GM19455 (cell line): ENCODE results near the gene NBPF20.
"Not testable (repeated sequence)": the region's sequence is repeated elsewhere in the genome, so short reads cannot be mapped to it uniquely, and the experiment has no call there.

Source experiments
- ATAC-seq: cut with Tn5 transposase; IDR thresholded peaks from one replicate; pipeline ENCODE4 v1.9.1; 2021; ENCODE audit not compliant: unreplicated experiment

Gene NBPF20

DNA sequence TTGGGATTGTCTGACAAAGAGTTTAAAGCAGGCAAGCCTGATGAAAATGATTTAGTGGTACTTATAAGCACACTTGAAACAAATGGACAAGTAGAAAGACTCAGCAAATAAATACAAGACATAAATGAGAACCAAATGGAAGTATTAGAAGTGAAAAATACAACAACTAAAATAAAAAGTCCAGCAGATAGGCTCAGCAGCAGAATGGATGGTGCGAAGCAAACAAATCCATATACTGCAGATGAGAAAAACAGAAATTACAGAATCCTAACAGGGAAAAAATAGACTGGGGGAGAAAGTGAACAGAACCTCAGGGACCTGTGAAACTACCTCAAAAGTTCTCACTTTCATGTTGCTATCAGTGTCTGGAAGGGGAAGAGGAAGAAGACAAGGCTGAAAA is 3.9 kb upstream of the NBPF20 start:
- ATAC-seq, result not testable (repeated sequence)

DNA sequence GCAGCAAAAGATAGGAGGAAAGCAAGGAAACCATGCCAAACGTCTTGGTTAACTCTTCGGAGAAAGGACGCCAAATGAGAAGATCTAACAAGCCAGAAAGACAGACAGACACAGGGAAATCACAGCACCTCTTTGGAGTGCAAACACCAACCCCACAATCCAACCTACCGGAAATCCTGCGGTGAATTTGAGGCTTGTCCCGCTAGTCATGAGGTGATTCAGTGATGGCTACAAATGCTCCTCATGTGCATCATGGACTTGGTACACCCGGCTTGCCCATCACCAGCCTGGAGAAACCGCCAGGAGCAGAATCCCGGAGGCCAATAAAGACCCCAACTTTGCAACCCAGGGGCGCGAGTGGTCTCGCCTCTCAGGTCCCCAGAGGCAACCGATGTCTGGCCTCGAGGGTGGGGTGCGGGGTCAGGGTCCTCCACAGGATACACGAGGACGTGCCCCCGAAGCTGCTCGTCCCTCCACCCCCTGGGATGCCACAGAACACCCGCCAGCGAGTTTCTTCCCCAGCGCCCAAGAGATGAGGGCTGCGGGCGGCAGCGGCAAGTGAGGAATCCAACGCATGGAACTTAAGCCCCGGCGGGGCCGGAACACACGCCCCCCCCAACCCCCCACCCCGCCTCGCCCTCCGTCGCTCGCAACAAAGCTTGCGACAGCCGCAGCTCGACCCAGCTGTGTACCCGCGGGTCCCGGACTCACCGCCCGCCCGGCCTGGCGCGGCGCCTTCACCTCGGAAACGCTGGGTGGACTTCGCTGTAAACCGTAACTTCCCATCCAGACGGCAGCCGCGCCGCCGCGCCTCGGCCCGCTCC is 579 bp downstream of the NBPF20 start:
- peak; percentile 75 for ATAC-seq

- ATAC-seq, result not testable (repeated sequence)
Observed at GRCh38 chr1:145415149-145415548, 10.3 kb downstream of the NBPF20 start.

DNA sequence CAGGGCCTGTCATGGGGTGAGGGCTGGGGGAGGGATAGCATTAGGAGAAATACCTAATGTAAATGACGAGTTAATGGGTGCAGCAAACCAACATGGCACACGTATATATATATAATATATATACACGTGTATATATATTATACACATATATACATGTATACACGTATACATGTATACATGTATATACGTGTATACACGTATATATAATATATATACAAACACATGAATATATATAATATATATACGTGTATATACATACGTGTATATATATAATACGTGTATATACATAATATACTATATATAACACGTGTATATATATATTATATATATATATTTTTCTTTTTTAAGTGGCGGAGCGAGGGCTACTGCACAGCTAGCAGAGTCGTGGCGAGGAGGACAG is 18.1 kb downstream of the NBPF20 start:
- ATAC-seq, result not testable (repeated sequence)

DNA sequence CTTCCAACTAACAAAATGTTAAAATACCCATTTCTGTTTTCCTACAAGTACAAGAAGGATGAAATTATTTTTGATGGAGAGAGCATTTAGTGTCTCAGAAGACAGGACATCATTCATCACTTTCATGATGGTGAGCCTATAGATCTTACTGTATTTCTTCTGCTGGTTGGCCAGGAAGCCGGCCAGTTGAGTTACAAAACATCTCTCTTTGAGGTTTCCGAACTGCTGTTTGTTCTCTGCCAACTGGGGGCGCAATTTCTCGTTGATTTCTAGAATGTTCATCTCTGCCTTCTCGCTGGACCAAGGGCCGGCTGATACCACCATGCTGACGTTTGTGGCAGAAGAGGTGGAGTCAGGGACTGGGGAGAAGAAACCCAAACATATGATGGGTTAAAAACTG is 20.5 kb downstream of the NBPF20 start:
- ATAC-seq, result not testable (repeated sequence)

- not testable (repeated sequence) for ATAC-seq
Observed at GRCh38 chr1:145400701-145401100, 24.7 kb downstream of the NBPF20 start.
